ENCODE results near the gene NPAS2. TPM values are rescaled to one million over a fixed set of nuclear protein-coding genes. Genes with fewer than 3 reads are reported as not detected.

NPAS2 gene
- total RNA-seq, 1 donor from 2014 or later: 11.0 TPM

DNA sequence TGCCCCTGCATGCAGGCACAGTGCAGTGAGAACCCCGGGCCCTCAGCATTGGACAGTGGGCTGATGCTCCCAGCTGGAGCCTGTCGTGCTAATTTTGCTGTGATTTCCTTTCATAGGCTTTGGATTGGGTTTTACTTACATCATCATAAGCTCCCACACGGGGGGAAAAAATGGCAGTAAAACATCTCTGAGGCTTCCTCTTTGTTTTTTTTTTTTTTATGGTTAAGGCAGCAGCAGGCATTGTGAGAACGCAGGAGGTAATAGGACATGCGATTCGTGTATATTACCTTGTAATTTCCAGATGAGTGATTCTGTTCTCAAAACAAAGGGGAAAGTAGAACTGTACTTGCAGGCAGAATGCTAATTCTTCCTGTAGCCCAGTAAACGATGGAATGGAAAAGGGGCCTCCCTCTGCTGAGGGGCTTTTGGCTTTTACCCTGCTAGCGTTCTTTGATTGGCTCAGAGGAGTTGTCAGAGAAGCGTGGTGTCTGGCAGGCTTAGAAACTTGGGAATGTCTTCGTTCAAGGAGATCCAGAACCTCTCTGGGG, 89.7 kb downstream of the NPAS2 start:
- H3K4me3 ChIP-seq (ENCODE audit: low read depth, low read length): no peak overlapping the region
- TF ChIP-seq, protein P1, sequence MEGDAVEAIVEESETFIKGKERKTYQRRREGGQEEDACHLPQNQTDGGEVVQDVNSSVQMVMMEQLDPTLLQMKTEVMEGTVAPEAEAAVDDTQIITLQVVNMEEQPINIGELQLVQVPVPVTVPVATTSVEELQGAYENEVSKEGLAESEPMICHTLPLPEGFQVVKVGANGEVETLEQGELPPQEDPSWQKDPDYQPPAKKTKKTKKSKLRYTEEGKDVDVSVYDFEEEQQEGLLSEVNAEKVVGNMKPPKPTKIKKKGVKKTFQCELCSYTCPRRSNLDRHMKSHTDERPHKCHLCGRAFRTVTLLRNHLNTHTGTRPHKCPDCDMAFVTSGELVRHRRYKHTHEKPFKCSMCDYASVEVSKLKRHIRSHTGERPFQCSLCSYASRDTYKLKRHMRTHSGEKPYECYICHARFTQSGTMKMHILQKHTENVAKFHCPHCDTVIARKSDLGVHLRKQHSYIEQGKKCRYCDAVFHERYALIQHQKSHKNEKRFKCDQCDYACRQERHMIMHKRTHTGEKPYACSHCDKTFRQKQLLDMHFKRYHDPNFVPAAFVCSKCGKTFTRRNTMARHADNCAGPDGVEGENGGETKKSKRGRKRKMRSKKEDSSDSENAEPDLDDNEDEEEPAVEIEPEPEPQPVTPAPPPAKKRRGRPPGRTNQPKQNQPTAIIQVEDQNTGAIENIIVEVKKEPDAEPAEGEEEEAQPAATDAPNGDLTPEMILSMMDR (conservative IDR thresholded peaks at IDR 0.05; ENCODE audit: low read depth, low read length): no peak
- DNase-seq (ENCODE audit: low read depth): no peak

DNA sequence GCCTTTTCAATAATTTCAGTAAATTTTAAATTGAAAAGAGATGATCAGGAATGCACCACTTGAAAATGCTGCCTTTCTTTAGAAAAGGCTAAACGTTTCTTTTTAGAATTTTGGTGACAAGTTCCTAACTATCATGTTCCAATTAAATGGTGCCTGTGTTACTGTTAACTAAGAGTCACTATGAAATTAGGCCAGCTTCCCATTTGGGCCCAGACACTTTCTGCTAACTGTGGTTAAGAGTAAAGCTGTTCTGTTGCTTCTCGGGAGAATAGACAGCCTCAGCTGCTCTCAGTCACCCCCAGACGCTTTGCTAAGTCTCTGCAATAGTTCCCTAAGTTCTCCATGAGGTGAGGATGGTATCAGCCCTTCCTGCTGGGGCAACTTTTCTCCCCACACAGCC, 90.2 kb downstream of the NPAS2 start:
- TF ChIP-seq, protein P1 (conservative IDR thresholded peaks at IDR 0.05; ENCODE audit: low read depth, low read length): no peak
- no peak overlapping the region for H3K4me3 ChIP-seq (ENCODE audit: low read depth, low read length)
- no peak for DNase-seq (ENCODE audit: low read depth)

DNA sequence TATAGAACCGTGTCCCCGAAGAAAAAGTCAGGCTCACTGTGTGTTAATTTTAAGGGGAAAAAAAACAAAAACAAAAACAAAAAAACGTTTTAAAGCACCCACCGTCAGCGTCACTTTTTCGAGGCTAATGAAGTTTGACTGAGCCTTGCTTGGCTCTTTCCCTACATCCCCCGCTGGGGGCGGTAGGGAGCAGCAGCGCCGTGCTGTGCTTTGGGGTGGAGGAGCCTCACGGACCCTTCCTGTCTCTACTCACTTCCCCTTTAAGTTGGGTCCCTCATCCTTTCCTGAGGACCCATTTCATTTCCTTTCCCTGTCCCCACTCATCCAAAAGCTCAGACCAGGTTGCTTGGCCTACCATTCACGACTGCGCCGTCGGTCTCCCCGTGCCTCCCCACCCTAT, 99.4 kb downstream of the NPAS2 start:
- DNase-seq (ENCODE audit: low read depth): no peak
- H3K4me3 ChIP-seq (ENCODE audit: low read depth, low read length): no peak overlapping the region
- TF ChIP-seq, protein P1 (conservative IDR thresholded peaks at IDR 0.05; ENCODE audit: low read depth, low read length): peak; percentile 48

DNA sequence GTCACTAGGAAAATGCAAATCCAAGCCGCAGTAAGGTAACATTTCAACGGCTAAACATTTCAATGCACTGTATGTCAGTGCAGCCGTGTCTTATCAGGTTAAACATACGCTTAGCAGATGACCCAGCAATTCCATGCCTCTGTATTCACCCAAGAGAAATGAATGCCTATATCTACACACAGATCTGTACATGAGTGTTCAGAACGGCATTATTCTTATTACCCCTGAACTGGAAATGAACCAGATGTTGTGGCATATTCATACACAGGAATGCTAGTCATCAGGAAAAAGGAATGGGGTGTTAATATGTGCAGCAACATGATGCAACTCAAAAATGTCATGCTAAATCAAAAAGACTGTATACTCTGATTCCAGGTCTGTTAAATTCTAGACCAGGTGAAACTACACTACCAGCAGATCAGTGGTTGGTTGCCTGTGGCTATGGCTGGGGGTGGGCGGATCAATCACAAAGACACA, 101.8 kb downstream of the NPAS2 start:
- no peak for DNase-seq (ENCODE audit: low read depth)
- TF ChIP-seq, protein P1 (conservative IDR thresholded peaks at IDR 0.05; ENCODE audit: low read depth, low read length): no peak
- no peak overlapping the region for H3K4me3 ChIP-seq (ENCODE audit: low read depth, low read length)

DNA sequence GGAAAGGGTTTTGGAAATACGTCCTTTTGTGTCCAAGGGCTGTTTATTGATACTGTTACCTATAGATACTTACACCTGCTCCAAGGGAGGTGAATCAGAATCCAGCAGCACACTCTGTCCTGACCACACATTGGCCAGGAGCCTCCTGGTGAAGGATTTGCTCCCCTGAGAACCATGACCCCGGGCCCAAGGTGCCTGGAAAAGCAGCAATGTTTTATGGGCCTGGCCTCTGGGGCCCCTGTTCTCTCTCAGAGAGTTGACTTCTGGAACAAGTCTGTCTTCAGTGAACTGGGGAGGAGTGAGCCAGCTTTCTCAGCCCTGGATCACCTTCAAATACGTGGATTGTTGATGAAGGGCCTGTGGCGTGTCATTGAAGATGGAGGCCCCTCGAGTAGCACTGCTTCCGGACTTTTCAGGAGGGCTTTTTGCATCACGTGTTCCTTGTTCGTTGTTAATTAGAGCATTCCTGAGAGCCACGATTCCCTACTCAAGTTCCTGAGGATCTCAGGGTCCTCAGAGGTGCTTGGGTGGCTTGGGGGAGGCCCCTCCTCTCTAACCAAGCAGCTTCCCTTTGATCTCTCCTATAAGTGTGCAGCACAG, 103.6 kb downstream of the NPAS2 start:
- no peak for DNase-seq (ENCODE audit: low read depth)
- no peak overlapping the region for H3K4me3 ChIP-seq (ENCODE audit: low read depth, low read length)
- TF ChIP-seq, protein P1 (conservative IDR thresholded peaks at IDR 0.05; ENCODE audit: low read depth, low read length): no peak

DNA sequence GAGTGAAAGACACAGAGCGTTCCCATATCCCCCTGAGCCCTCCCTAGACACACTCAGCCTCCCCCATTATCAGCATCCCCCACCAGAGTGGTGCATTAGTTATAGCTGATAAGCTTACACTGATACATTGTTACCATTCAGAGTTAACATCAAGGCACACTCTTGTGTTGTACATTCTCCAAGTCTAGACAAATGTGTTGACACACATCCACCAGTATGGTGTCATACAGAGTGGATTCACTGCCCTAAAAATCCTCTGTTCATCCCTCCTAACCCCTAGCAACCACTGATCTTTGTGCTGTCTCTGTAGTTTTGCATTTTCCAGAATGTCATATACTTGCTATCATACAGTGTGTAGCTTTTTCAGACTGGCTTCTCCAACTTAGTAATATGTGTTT, 104.2 kb downstream of the NPAS2 start:
- no peak for DNase-seq (ENCODE audit: low read depth)
- TF ChIP-seq, protein P1 (conservative IDR thresholded peaks at IDR 0.05; ENCODE audit: low read depth, low read length): no peak
- H3K4me3 ChIP-seq (ENCODE audit: low read depth, low read length): peak overlapping the region; percentile 30
